Activated CD8-positive, alpha-beta T cell treated with anti-CD3 and anti-CD28 coated beads for 36 hours (primary cell): ENCODE data around the gene AFAP1. TPM values are rescaled to one million over a fixed set of nuclear protein-coding genes. Genes with fewer than 3 reads are reported as not detected.

Source experiments
- ATAC-seq: fragments of 200-7000 bp; cut with Tn5 transposase; one replicate; pipeline ENCODE4 v1.10.0; 2021; ENCODE audit warnings: mild to moderate bottlenecking, moderate library complexity
- CTCF ChIA-PET: fragments of 350-600 bp; sonication (Branson Sonifier 250); formaldehyde crosslinking; loops from one replicate; lab custom pipeline; 2021; ENCODE audit warnings: antibody characterized with exemption; lab: Charles Lee
- POLR2A ChIA-PET: fragments of 350-600 bp; sonication (Branson Sonifier 250); formaldehyde crosslinking; loops from one replicate; lab custom pipeline; 2021; ENCODE audit warnings: antibody characterized with exemption; lab: Charles Lee
- DNase-seq: peaks from one replicate; pipeline ENCODE4 v3.0.0-alpha.2; 2020
- H3K27ac Mint-ChIP-seq: one replicate; pipeline ENCODE4 v1.8.0; 2021; ENCODE audit warnings: mild to moderate bottlenecking, mixed read lengths
- H3K27me3 Mint-ChIP-seq: one replicate; pipeline ENCODE4 v1.8.0; 2021; ENCODE audit warnings: mixed read lengths
- H3K36me3 Mint-ChIP-seq: one replicate; pipeline ENCODE4 v1.8.0; 2021; ENCODE audit warnings: low read depth, mixed read lengths
- H3K4me1 Mint-ChIP-seq: one replicate; pipeline ENCODE4 v1.8.0; 2021; ENCODE audit warnings: low read depth, mixed read lengths
- H3K4me3 Mint-ChIP-seq: one replicate; pipeline ENCODE4 v1.8.0; 2021; ENCODE audit warnings: mild to moderate bottlenecking, moderate library complexity, mixed read lengths
- H3K9me3 Mint-ChIP-seq: one replicate; pipeline ENCODE4 v1.8.0; 2021; ENCODE audit warnings: mixed read lengths
- CTCF ChIP-seq: fragments of 200-600 bp; IDR thresholded peaks from one replicate; pipeline ENCODE4 v1.8.0; 2022; ENCODE audit warnings: antibody characterized with exemption, mild to moderate bottlenecking
- intact Hi-C: fragments of 100-400 bp; cut with micrococcal nuclease; formaldehyde crosslinking; loops from one replicate; pipeline ENCODE4 v1.10.0; 2022
- total RNA-seq, 2 experiments: library from RNA; stranded (reverse); gene quantifications; one replicate each; pipeline ENCODE4 v1.2.3, GENCODE V29; 2021

AFAP1 gene
- total RNA-seq, 2 experiments from 2014 or later, result 25.5 to 26.5 TPM

GRCh38 chr4:7732263-7732662 lies 207.4 kb downstream of the AFAP1 start:
- DNase-seq (no peak), ATAC-seq (no peak)
- intact Hi-C loops, result no loop called here
- TF ChIP-seq CTCF, result no peak
- ChIA-PET POLR2A (no interaction called here), CTCF (interaction anchor here (1.0 kb wide), 1 partner anchor 12 kb away, joined by 3 read pairs; no protein-coding TSS in a partner anchor)
- no peaks in the 10 kb centered on the region for H3K9me3 Mint-ChIP-seq
- no peaks in the 10 kb centered on the region for H3K4me1 Mint-ChIP-seq
- no peak overlapping the region for H3K27ac Mint-ChIP-seq
- no peaks in the 10 kb centered on the region for H3K27me3 Mint-ChIP-seq
- H3K4me3 Mint-ChIP-seq, result no peak overlapping the region
- H3K36me3 Mint-ChIP-seq, result no peaks in the 10 kb centered on the region

- ATAC-seq (no peak), DNase-seq (no peak)
- no peak for TF ChIP-seq CTCF
- H3K4me1 Mint-ChIP-seq, result no peaks in the 10 kb centered on the region
- H3K36me3 Mint-ChIP-seq, result no peaks in the 10 kb centered on the region
- H3K27ac Mint-ChIP-seq, result no peak overlapping the region
- POLR2A ChIA-PET, result no interaction called here
- H3K9me3 Mint-ChIP-seq, result no peaks in the 10 kb centered on the region
- intact Hi-C loops, result no loop called here
- no peak overlapping the region for H3K4me3 Mint-ChIP-seq
- CTCF ChIA-PET, result interaction anchor here (1.0 kb wide), 1 partner anchor 11 kb away, joined by 3 read pairs; no protein-coding TSS in a partner anchor
- H3K27me3 Mint-ChIP-seq, result no peaks in the 10 kb centered on the region
Observed at GRCh38 chr4:7731437-7731836, 208.2 kb downstream of the AFAP1 start.

GRCh38 chr4:7727749-7728148 lies 211.9 kb downstream of the AFAP1 start:
- POLR2A ChIA-PET, result no interaction called here
- DNase-seq (no peak), ATAC-seq (no peak)
- Mint-ChIP-seq H3K9me3 (no peaks in the 10 kb centered on the region), H3K36me3 (no peaks in the 10 kb centered on the region), H3K27me3 (no peaks in the 10 kb centered on the region), H3K4me3 (no peak overlapping the region), H3K4me1 (no peaks in the 10 kb centered on the region), H3K27ac (no peak overlapping the region)
- TF ChIP-seq CTCF, result no peak
- CTCF ChIA-PET, result no interaction called here
- intact Hi-C loops, result no loop called here

- TF ChIP-seq CTCF, result no peak
- Mint-ChIP-seq H3K36me3 (no peaks in the 10 kb centered on the region), H3K27me3 (peaks cover 3% of the 10 kb centered on the region), H3K27ac (no peak overlapping the region), H3K4me1 (no peaks in the 10 kb centered on the region), H3K4me3 (no peak overlapping the region), H3K9me3 (no peaks in the 10 kb centered on the region)
- intact Hi-C loops, result no loop called here
- CTCF ChIA-PET, result interaction anchor here (1.1 kb wide), 1 partner anchor 76 kb away, joined by 3 read pairs; no protein-coding TSS in a partner anchor
- ATAC-seq, result no peak
- DNase-seq, result no peak
- POLR2A ChIA-PET, result no interaction called here
Observed at GRCh38 chr4:7726665-7727413, 212.8 kb downstream of the AFAP1 start.

- no peak for DNase-seq
- intact Hi-C loops, result no loop called here
- peaks cover 3% of the 10 kb centered on the region for H3K27me3 Mint-ChIP-seq
- H3K4me1 Mint-ChIP-seq, result no peaks in the 10 kb centered on the region
- H3K27ac Mint-ChIP-seq, result no peak overlapping the region
- ATAC-seq, result no peak
- ChIA-PET POLR2A (no interaction called here), CTCF (interaction anchor here (1.1 kb wide), 1 partner anchor 76 kb away, joined by 3 read pairs; no protein-coding TSS in a partner anchor)
- H3K9me3 Mint-ChIP-seq, result no peaks in the 10 kb centered on the region
- no peak for TF ChIP-seq CTCF
- no peak overlapping the region for H3K4me3 Mint-ChIP-seq
- H3K36me3 Mint-ChIP-seq, result no peaks in the 10 kb centered on the region
Observed at GRCh38 chr4:7725951-7726350, 213.7 kb downstream of the AFAP1 start.
